Measurements from ENCODE around the gene REN. TPM values are rescaled to one million over a fixed set of nuclear protein-coding genes. Genes with fewer than 3 reads are reported as not detected.

REN gene
- total and polyA plus RNA-seq, 3 donors from 2014 or later, result 2.2 TPM; not detected in 2

- no peak for DNase-seq
- Histone ChIP-seq H3K36me3 (ENCODE audit: low read depth, missing control alignments) (no peaks in the 10 kb centered on the region), H3K9me3 (no peaks in the 10 kb centered on the region), H3K4me3 (no peak overlapping the region), H3K4me1 (no peaks in the 10 kb centered on the region), H3K27ac (no peak overlapping the region), H3K27me3 (no peaks in the 10 kb centered on the region)
- TF ChIP-seq POLR2A (IDR thresholded peaks at IDR 0.05), result no peak
- TF ChIP-seq, protein P1, sequence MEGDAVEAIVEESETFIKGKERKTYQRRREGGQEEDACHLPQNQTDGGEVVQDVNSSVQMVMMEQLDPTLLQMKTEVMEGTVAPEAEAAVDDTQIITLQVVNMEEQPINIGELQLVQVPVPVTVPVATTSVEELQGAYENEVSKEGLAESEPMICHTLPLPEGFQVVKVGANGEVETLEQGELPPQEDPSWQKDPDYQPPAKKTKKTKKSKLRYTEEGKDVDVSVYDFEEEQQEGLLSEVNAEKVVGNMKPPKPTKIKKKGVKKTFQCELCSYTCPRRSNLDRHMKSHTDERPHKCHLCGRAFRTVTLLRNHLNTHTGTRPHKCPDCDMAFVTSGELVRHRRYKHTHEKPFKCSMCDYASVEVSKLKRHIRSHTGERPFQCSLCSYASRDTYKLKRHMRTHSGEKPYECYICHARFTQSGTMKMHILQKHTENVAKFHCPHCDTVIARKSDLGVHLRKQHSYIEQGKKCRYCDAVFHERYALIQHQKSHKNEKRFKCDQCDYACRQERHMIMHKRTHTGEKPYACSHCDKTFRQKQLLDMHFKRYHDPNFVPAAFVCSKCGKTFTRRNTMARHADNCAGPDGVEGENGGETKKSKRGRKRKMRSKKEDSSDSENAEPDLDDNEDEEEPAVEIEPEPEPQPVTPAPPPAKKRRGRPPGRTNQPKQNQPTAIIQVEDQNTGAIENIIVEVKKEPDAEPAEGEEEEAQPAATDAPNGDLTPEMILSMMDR (IDR thresholded peaks at IDR 0.05), result no peak
- 85 to 95% methylated on average over 6 to 7 of the region's 7 CpGs for WGBS, 2 donors
- intact Hi-C loops (cut with DNase I; ENCODE audit: low total_unique reads), result no loop called here
These were observed 12.5 kb upstream of the REN start for GRCh38 chr1:204178487-204179281.

GRCh38 chr1:204177133-204177532 lies 11.0 kb upstream of the REN start:
- no peak for DNase-seq
- no peaks in the 10 kb centered on the region for H3K36me3 ChIP-seq (ENCODE audit: low read depth, missing control alignments)
- WGBS, 2 donors, result 65 to 66% methylated on average over 4 of the region's 4 CpGs

GRCh38 chr1:204176049-204176448 lies 9.9 kb upstream of the REN start:
- H3K36me3 ChIP-seq (ENCODE audit: low read depth, missing control alignments), result no peaks in the 10 kb centered on the region
- no peak for DNase-seq
- H3K27ac ChIP-seq, result no peak overlapping the region
- no peaks in the 10 kb centered on the region for H3K9me3 ChIP-seq
- no peaks in the 10 kb centered on the region for H3K27me3 ChIP-seq
- no peaks in the 10 kb centered on the region for H3K4me1 ChIP-seq
- TF ChIP-seq POLR2A (IDR thresholded peaks at IDR 0.05), result no peak
- TF ChIP-seq, protein P1 (IDR thresholded peaks at IDR 0.05), result no peak
- intact Hi-C loops (cut with DNase I; ENCODE audit: low total_unique reads), result no loop called here
- 61 to 73% methylated on average over 5 of the region's 5 CpGs for WGBS, 2 donors
- no peak overlapping the region for H3K4me3 ChIP-seq

More at GRCh38 chr1:204177133-204177532, 11.0 kb upstream of the REN start:
- Histone ChIP-seq H3K27me3 (no peaks in the 10 kb centered on the region), H3K9me3 (no peaks in the 10 kb centered on the region), H3K4me1 (no peaks in the 10 kb centered on the region), H3K4me3 (no peak overlapping the region), H3K27ac (no peak overlapping the region)
- no peak for TF ChIP-seq POLR2A (IDR thresholded peaks at IDR 0.05)
- TF ChIP-seq, protein P1 (IDR thresholded peaks at IDR 0.05), result no peak
- intact Hi-C loops (cut with DNase I; ENCODE audit: low total_unique reads), result no loop called here

DNA sequence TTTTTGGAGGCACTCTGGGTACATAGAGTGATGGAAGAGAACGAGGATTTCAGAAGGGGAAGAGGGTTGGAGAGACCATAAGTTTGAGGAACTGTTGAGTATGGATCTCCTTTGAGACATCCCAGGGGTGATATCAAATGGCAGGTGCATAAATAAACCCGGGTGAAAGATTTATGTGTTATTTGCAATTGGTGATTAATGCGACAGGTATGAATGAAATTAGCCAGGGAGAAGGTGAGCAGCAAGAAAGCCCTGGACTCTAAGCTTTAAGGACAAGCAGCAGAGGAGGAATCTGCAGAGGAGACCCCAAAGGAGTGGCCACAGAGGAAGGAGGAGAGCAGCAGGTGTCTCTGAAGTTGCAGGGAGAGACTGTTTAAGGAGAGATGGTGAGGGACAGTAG lies 8.8 kb upstream of the REN start:
- TF ChIP-seq, protein P1 (IDR thresholded peaks at IDR 0.05), result no peak
- no peak for TF ChIP-seq POLR2A (IDR thresholded peaks at IDR 0.05)
- Histone ChIP-seq H3K27ac (no peak overlapping the region), H3K36me3 (ENCODE audit: low read depth, missing control alignments) (no peaks in the 10 kb centered on the region), H3K9me3 (no peaks in the 10 kb centered on the region), H3K4me3 (no peak overlapping the region), H3K4me1 (no peaks in the 10 kb centered on the region), H3K27me3 (no peaks in the 10 kb centered on the region)
- intact Hi-C loops (cut with DNase I; ENCODE audit: low total_unique reads), result no loop called here
- WGBS, 2 donors, result 87 to 90% methylated on average over 3 of the region's 3 CpGs
- DNase-seq, result no peak

All from testis (tissue), 3 donors.